Measurements from ENCODE around the gene RPS19BP1. TPM values are rescaled to one million over a fixed set of nuclear protein-coding genes. Genes with fewer than 3 reads are reported as not detected.
A peak's percentile ranks its signal among the peaks of the same experiment; 100 is the strongest.

RPS19BP1 gene
- total and polyA plus RNA-seq, 2 of the 8 experiments (the other 6 are each of a cell fraction or from before 2014, with no cell fraction given): 77.9 to 97.9 TPM

DNA sequence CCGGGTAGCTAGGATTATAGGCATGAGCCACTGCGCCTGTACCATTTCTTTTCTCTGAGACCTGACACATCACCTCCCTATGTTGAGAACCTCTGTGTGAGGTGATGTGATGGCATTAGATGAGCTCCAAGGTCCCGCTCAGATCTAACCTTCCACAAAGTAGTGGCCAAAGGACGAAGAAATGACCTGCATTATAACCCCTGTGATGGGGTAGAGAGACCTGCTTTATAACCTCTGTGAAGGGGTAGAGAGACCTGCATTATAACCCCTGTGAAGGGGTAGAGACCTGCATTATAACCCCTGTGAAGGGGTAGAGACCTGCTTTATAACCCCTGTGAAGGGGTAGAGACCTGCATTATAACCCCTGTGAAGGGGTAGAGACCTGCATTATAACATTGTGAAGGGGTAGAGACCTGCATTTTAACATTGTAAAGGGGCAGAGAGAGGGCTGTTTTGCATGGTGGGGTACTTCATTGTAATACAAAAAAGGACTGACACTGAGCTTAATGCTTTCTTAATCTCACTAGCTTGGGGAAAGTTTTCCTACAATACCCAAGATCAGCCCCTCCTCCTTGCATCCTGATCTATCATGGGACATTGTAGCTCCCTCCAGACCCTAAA, 21.9 kb downstream of the RPS19BP1 start (continued):
- peak; percentile 100 for TF ChIP-seq HDAC6 (IDR thresholded peaks at IDR 0.05; ENCODE audit: low read depth, low read length)
- TF ChIP-seq HDAC2 (IDR thresholded peaks at IDR 0.05; ENCODE audit: borderline replicate concordance in 1 of 2, low read depth in 2 of 2, low read length in 2 of 2): peak; percentile 81 to 97; a peak in 2 of 4 replicates
- TF ChIP-seq POU5F1 (IDR thresholded peaks at IDR 0.05; ENCODE audit: low read depth, low read length): peak; percentile 55; the same call in 1 of the 2 replicates
- TF ChIP-seq JUN (IDR thresholded peaks at IDR 0.05; ENCODE audit: low read depth, low read length): peak; percentile 83
- TF ChIP-seq CBX8 (IDR thresholded peaks at IDR 0.05; ENCODE audit: borderline replicate concordance, low read depth, low read length): no peak
- TF ChIP-seq SIN3A (conservative IDR thresholded peaks at IDR 0.05 in 1 of 2, IDR thresholded peaks at IDR 0.05 in 1 of 2; ENCODE audit: low read depth in 1 of 2, low read length in 2 of 2): 0 out of 4 replicates have a peak, but pooled peaks have one; percentile 24 to 74
- TF ChIP-seq BCL11A (IDR thresholded peaks at IDR 0.05; ENCODE audit: low read depth in 2 of 2, low read length in 2 of 2): peak in 1 of 2 experiments; percentile 39
- TF ChIP-seq POLR2A (IDR thresholded peaks at IDR 0.05; ENCODE audit: control extremely low read depth in 1 of 2, low read depth in 2 of 2, low read length in 2 of 2): no peak
